Panc1 (cell line): ENCODE data around the gene FXR1. TPM values are rescaled to one million over a fixed set of nuclear protein-coding genes. Genes with fewer than 3 reads are reported as not detected.
"Not testable (repeated sequence)": the region's sequence is repeated elsewhere in the genome, so short reads cannot be mapped to it uniquely, and the experiment has no call there.

Experiments
- ATAC-seq: fragments of 200-7000 bp; cut with Tn5 transposase; 2 replicates; pipeline ENCODE4 v1.9.1; 2020; ENCODE audit warnings: mild to moderate bottlenecking, moderate library complexity
- BruUV-seq: library from RNA; stranded (reverse); fragments of 400-500 nt; replicated peaks from 2 replicates; lab custom pipeline; 2021; lab: Mats Ljungman, UMichigan
- CTCF ChIA-PET: fragments of 300-600 bp; sonication (Branson Sonifier 250); formaldehyde crosslinking; loops from one replicate; lab custom pipeline; 2022; ENCODE audit warnings: antibody characterized with exemption; lab: Charles Lee
- POLR2A ChIA-PET: fragments of 300-600 bp; sonication (Branson Sonifier 250); formaldehyde crosslinking; loops from one replicate; lab custom pipeline; 2022; ENCODE audit warnings: antibody characterized with exemption; lab: Charles Lee
- DNase-seq: peaks from one replicate; pipeline ENCODE4 v3.0.0-alpha.2; 2010; ENCODE audit warnings: low read depth, low spot score
- H3K27ac ChIP-seq: 2 replicates; pipeline ENCODE4 v1.5.1; 2011; ENCODE audit warnings: mild to moderate bottlenecking, low read length, inconsistent platforms
- H3K27me3 ChIP-seq: fragments of 200-500 bp; sonication (Bioruptor generic); 2 replicates; pipeline ENCODE4 v1.6.0; 2014; ENCODE audit warnings: low read length, inconsistent platforms; ENCODE audit not compliant: control insufficient read depth, insufficient read depth
- H3K36me3 ChIP-seq: fragments of 200-500 bp; sonication (Bioruptor generic); 2 replicates; pipeline ENCODE4 v1.5.1; 2014; ENCODE audit warnings: inconsistent platforms, mild to moderate bottlenecking, low read length, moderate library complexity; ENCODE audit not compliant: control insufficient read depth, insufficient read depth
- H3K4me1 ChIP-seq: 2 replicates; pipeline ENCODE4 v1.5.1; 2011; ENCODE audit warnings: inconsistent platforms, mild to moderate bottlenecking, low read length, moderate library complexity; ENCODE audit not compliant: control insufficient read depth, insufficient read depth
- H3K4me3 ChIP-seq, 2 experiments: 2 replicates each; pipeline ENCODE4 v1.5.1; 2011 to 2012; ENCODE audit warnings: low read depth in 2 of 2, low read length in 2 of 2, mild to moderate bottlenecking in 2 of 2, inconsistent platforms in 1 of 2, moderate library complexity in 1 of 2
- H3K9me3 ChIP-seq: fragments of 200-500 bp; sonication (Bioruptor generic); 2 replicates; pipeline ENCODE4 v1.5.1; 2014; ENCODE audit warnings: low read depth, mild to moderate bottlenecking, inconsistent platforms, low read length, moderate library complexity; ENCODE audit not compliant: control insufficient read depth, insufficient read depth
- CTCF ChIP-seq: fragments of 450-650 bp; IDR thresholded peaks from 2 replicates; pipeline ENCODE4 v1.5.1; 2017; ENCODE audit warnings: mild to moderate bottlenecking
- POLR2AphosphoS5 ChIP-seq: IDR thresholded peaks from 2 replicates; pipeline ENCODE4 v1.6.1; 2012; ENCODE audit warnings: mild to moderate bottlenecking, low read depth, low read length, moderate library complexity
- REST ChIP-seq, 2 experiments: IDR thresholded peaks; 2 replicates each; pipeline ENCODE4 v1.6.1; 2011 to 2012; ENCODE audit warnings: low read depth in 2 of 2, control low read depth in 1 of 2, low read length in 1 of 2, mild to moderate bottlenecking in 1 of 2, moderate library complexity in 1 of 2; ENCODE audit not compliant: insufficient read depth in 1 of 2
- SIN3A ChIP-seq: IDR thresholded peaks from 2 replicates; pipeline ENCODE4 v1.6.1; 2012; ENCODE audit warnings: low read depth, mild to moderate bottlenecking, low read length, moderate library complexity, borderline replicate concordance; ENCODE audit not compliant: insufficient read depth
- TCF7L2 ChIP-seq: IDR thresholded peaks from 2 replicates; pipeline ENCODE4 v1.6.1; 2011; ENCODE audit warnings: mild to moderate bottlenecking, low read depth, low read length, inconsistent platforms
- in situ Hi-C: cut with HindIII; loops from 2 replicates; pipeline ENCODE4 v1.10.0; 2016; ENCODE audit warnings: low sequenced_read_pairs, low pct_unique_long_range_greater_than_20kb
- intact Hi-C: fragments of 100-400 bp; cut with micrococcal nuclease; formaldehyde crosslinking; loops from one replicate; pipeline ENCODE4 v1.10.0; 2022; ENCODE audit not compliant: unreplicated experiment
- total RNA-seq: library from RNA; stranded (reverse); gene quantifications from one replicate; pipeline ENCODE4 v1.2.1, GENCODE V29; 2021; ENCODE audit not compliant: unreplicated experiment

The FXR1 gene
- total RNA-seq, 1 experiment from 2014 or later, result 180 TPM

GRCh38 chr3:180983136-180983535, 70.7 kb downstream of the FXR1 start:
- no peak for ATAC-seq

GRCh38 chr3:180986366-180986765, 73.9 kb downstream of the FXR1 start:
- H3K4me1 ChIP-seq, in situ Hi-C loops, H3K9me3 ChIP-seq, BruUV-seq, H3K36me3 ChIP-seq, CTCF ChIA-PET, ATAC-seq, DNase-seq, H3K4me3 ChIP-seq, POLR2A ChIA-PET, H3K27me3 ChIP-seq, H3K27ac ChIP-seq: not testable (repeated sequence)
- intact Hi-C loops, result loop anchor here (10.0 kb wide), 1 partner anchor 182 kb away; no protein-coding TSS in a partner anchor

More at GRCh38 chr3:180983136-180983535, 70.7 kb downstream of the FXR1 start:
- Histone ChIP-seq H3K4me1 (no peaks in the 10 kb centered on the region), H3K9me3 (no peaks in the 10 kb centered on the region), H3K27me3 (no peaks in the 10 kb centered on the region), H3K27ac (no peak overlapping the region), H3K4me3 (no peak overlapping the region), H3K36me3 (peaks cover 11% of the 10 kb centered on the region; the same call in 1 of the 2 replicates)
- ChIA-PET CTCF (no interaction called here), POLR2A (no interaction called here)
- intact Hi-C loops, result loop anchor here (10.0 kb wide), 1 partner anchor 178 kb away; no protein-coding TSS in a partner anchor
- TF ChIP-seq CTCF (no peak), SIN3A (no peak), TCF7L2 (no peak), REST (IDR thresholded peaks at IDR 0.05; ENCODE audit: insufficient read depth in 1 of 2, low read depth in 2 of 2, low read length in 1 of 2) (no peak), POLR2AphosphoS5 (no peak)
- no peak for DNase-seq
- in situ Hi-C loops, result no loop called here
- BruUV-seq, result no TSS peak

- Histone ChIP-seq H3K27ac (no peak overlapping the region), H3K9me3 (no peaks in the 10 kb centered on the region), H3K4me3 (no peak overlapping the region), H3K27me3 (0 out of 2 replicates have a peak, but pooled peaks cover 2% of the 10 kb centered on the region), H3K4me1 (peaks cover 5% of the 10 kb centered on the region; the same call in 1 of the 2 replicates), H3K36me3 (no peaks in the 10 kb centered on the region)
- POLR2A ChIA-PET, result no interaction called here
- DNase-seq (no peak), ATAC-seq (no peak)
- intact Hi-C loops, result loop anchor here (10.0 kb wide), 1 partner anchor 183 kb away; no protein-coding TSS in a partner anchor
- CTCF ChIA-PET, result no interaction called here
- in situ Hi-C loops, result no loop called here
- no peak for TF ChIP-seq SIN3A
- TF ChIP-seq POLR2AphosphoS5, result no peak
- TF ChIP-seq TCF7L2, result no peak
- TF ChIP-seq CTCF, result no peak
- TF ChIP-seq REST (IDR thresholded peaks at IDR 0.05; ENCODE audit: insufficient read depth in 1 of 2, low read depth in 2 of 2, low read length in 1 of 2), result no peak
- BruUV-seq, result no TSS peak
Measured at GRCh38 chr3:180987344-180987743, 74.9 kb downstream of the FXR1 start.
